Adrenal gland (tissue), 5 donors: ENCODE data around the gene TMEM266.

ENCODE experiments used
- CTCF ChIP-seq, 6 experiments: fragments of 450-650 bp in 4 of 6; fragments of 200-600 bp in 2 of 6; sonication (generic) in 1 of 6; IDR thresholded peaks; 1 replicate in 5 of 6; 2 replicates in 1 of 6; pipeline versions ENCODE4 v1.5.1 to v1.8.0; 2016 to 2021; ENCODE audit warnings: antibody characterized with exemption in 6 of 6, mild to moderate bottlenecking in 2 of 6, moderate library complexity in 1 of 6
- POLR2A ChIP-seq, 2 donors: fragments of 450-650 bp; IDR thresholded peaks; one replicate each; pipeline ENCODE4 v1.6.1; 2017; ENCODE audit warnings: antibody characterized with exemption in 2 of 2, mild to moderate bottlenecking in 2 of 2, moderate library complexity in 1 of 2
- donor health status: DM: no; HTN: no; CAD: no.

- TF ChIP-seq CTCF (IDR thresholded peaks at IDR 0.05) (no peak), POLR2A (IDR thresholded peaks at IDR 0.05) (no peak)
Measured at GRCh38 chr15:76206325-76206976, 146.7 kb downstream of the TMEM266 start.
